ENCODE measurements around the gene UGT1A9. TPM values are rescaled to one million over a fixed set of nuclear protein-coding genes. Genes with fewer than 3 reads are reported as not detected.

The UGT1A9 gene
- polyA plus RNA-seq, 1 donor, result not detected

GRCh38 chr2:233800208-233800607 is 128.5 kb downstream of the UGT1A9 start:
- DNase-seq, result no peak

- no peak for DNase-seq
Observed at GRCh38 chr2:233801357-233802131, 129.8 kb downstream of the UGT1A9 start.

GRCh38 chr2:233802132-233802815 is 130.6 kb downstream of the UGT1A9 start:
- DNase-seq, result no peak

GRCh38 chr2:233803292-233803911 is 131.7 kb downstream of the UGT1A9 start:
- no peak for DNase-seq

- no peak for DNase-seq
Observed at GRCh38 chr2:233803994-233804393, 132.3 kb downstream of the UGT1A9 start.

- no peak for DNase-seq
Observed at GRCh38 chr2:233807215-233807865, 135.6 kb downstream of the UGT1A9 start.

- no peak for DNase-seq
Observed at GRCh38 chr2:233807966-233808935, 136.6 kb downstream of the UGT1A9 start.

- no peak for DNase-seq
Observed at GRCh38 chr2:233810385-233810784, 138.7 kb downstream of the UGT1A9 start.

GRCh38 chr2:233811087-233811486 is 139.4 kb downstream of the UGT1A9 start:
- no peak for DNase-seq

- DNase-seq, result no peak
Observed at GRCh38 chr2:233811732-233812131, 140.0 kb downstream of the UGT1A9 start.

GRCh38 chr2:233813236-233814055 is 141.7 kb downstream of the UGT1A9 start:
- no peak for DNase-seq

GRCh38 chr2:233814056-233814835 is 142.5 kb downstream of the UGT1A9 start:
- no peak for DNase-seq

GRCh38 chr2:233815861-233816260 is 144.2 kb downstream of the UGT1A9 start:
- DNase-seq, result no peak

GRCh38 chr2:233816334-233816733 is 144.6 kb downstream of the UGT1A9 start:
- no peak for DNase-seq

- no peak for DNase-seq
Observed at GRCh38 chr2:233816771-233817170, 145.1 kb downstream of the UGT1A9 start.

- no peak for DNase-seq
Observed at GRCh38 chr2:233817361-233817911, 145.7 kb downstream of the UGT1A9 start.

- no peak for DNase-seq
Observed at GRCh38 chr2:233817995-233818638, 146.4 kb downstream of the UGT1A9 start.

GRCh38 chr2:233818639-233819621 is 147.2 kb downstream of the UGT1A9 start:
- DNase-seq, result no peak
